A673 (cell line): ENCODE measurements around the gene GMPPA. TPM values are rescaled to one million over a fixed set of nuclear protein-coding genes. Genes with fewer than 3 reads are reported as not detected.

Source experiments
- BruUV-seq: library from RNA; stranded (reverse); fragments of 400-500 nt; replicated peaks from 2 replicates; lab custom pipeline; 2021; lab: Mats Ljungman, UMichigan
- CTCF ChIA-PET: fragments of 300-600 bp; sonication (Branson Sonifier 250); formaldehyde crosslinking; loops from one replicate; lab custom pipeline; 2022; ENCODE audit warnings: antibody characterized with exemption; lab: Charles Lee
- POLR2A ChIA-PET: fragments of 300-600 bp; sonication (Branson Sonifier 250); formaldehyde crosslinking; loops from one replicate; lab custom pipeline; 2022; ENCODE audit warnings: antibody characterized with exemption; ENCODE audit not compliant: low non-redundant PET; lab: Charles Lee
- DNase-seq: peaks from one replicate; pipeline ENCODE4 v3.0.0-alpha.2; 2015; ENCODE audit warnings: low spot score
- H3K27ac ChIP-seq: fragments of 200-600 bp; sonication (generic); 2 replicates; pipeline ENCODE4 v1.5.1; 2016; ENCODE audit warnings: mixed run types, low read depth, mild to moderate bottlenecking, mixed read lengths, antibody characterized with exemption, low read length; ENCODE audit not compliant: poor library complexity, severe bottlenecking
- H3K27me3 ChIP-seq: fragments of 200-600 bp; sonication (generic); replicated peaks from 2 replicates; pipeline ENCODE4 v1.6.1; 2017; ENCODE audit warnings: mixed run types, low read depth, mild to moderate bottlenecking, mixed read lengths, antibody characterized with exemption, low read length; ENCODE audit not compliant: insufficient read depth, poor library complexity
- H3K36me3 ChIP-seq: fragments of 200-600 bp; sonication (generic); 2 replicates; pipeline ENCODE4 v1.6.1; 2016; ENCODE audit warnings: mixed run types, mild to moderate bottlenecking, mixed read lengths, antibody characterized with exemption, low read length; ENCODE audit not compliant: insufficient read depth, poor library complexity, severe bottlenecking
- H3K4me1 ChIP-seq: fragments of 200-600 bp; sonication (generic); 2 replicates; pipeline ENCODE4 v1.6.1; 2017; ENCODE audit warnings: mixed run types, mild to moderate bottlenecking, mixed read lengths, antibody characterized with exemption, low read length; ENCODE audit not compliant: insufficient read depth, poor library complexity, severe bottlenecking
- H3K4me3 ChIP-seq: fragments of 200-600 bp; sonication (generic); 2 replicates; pipeline ENCODE4 v1.5.1; 2016; ENCODE audit warnings: low read depth, mixed run types, mild to moderate bottlenecking, mixed read lengths, low read length; ENCODE audit not compliant: poor library complexity, severe bottlenecking
- H3K9me3 ChIP-seq: fragments of 200-600 bp; sonication (generic); 2 replicates; pipeline ENCODE4 v1.6.1; 2016; ENCODE audit warnings: mixed run types, low read depth, mild to moderate bottlenecking, mixed read lengths, antibody characterized with exemption, low read length; ENCODE audit not compliant: poor library complexity, severe bottlenecking
- EZH2 ChIP-seq: fragments of 200-600 bp; sonication (generic); IDR thresholded peaks from 2 replicates; pipeline ENCODE4 v1.6.1; 2017; ENCODE audit warnings: borderline replicate concordance, low read depth, mild to moderate bottlenecking, mixed read lengths, antibody characterized with exemption, low read length; ENCODE audit not compliant: poor library complexity, severe bottlenecking
- intact Hi-C: fragments of 100-400 bp; cut with micrococcal nuclease; formaldehyde crosslinking; loops from one replicate; pipeline ENCODE4 v1.10.0; 2022; ENCODE audit not compliant: unreplicated experiment
- total RNA-seq: library from RNA; stranded (reverse); gene quantifications from 2 replicates; pipeline ENCODE4 v1.2.3, GENCODE V29; 2021
- TF ChIP-seq, protein P1 (sequence below): fragments of 300-800, 200-600 bp; sonication (generic); conservative IDR thresholded peaks from 2 replicates; pipeline ENCODE4 v1.5.1; 2017; ENCODE audit warnings: low read depth, mild to moderate bottlenecking, antibody characterized with exemption, low read length, moderate library complexity, mixed read lengths

Gene GMPPA
- total RNA-seq, 1 experiment from 2014 or later = 32.1 TPM

GRCh38 chr2:219462349-219462748 lies 36.3 kb upstream of the GMPPA start:
- intact Hi-C loops = no loop called here
- no peak for DNase-seq

GRCh38 chr2:219464286-219465032 lies 34.2 kb upstream of the GMPPA start:
- ChIA-PET POLR2A (no interaction called here), CTCF (interaction anchor here (0.6 to 1.6 kb wide), 3 partner anchors 45 to 831 kb away, joined by 3 to 6 read pairs (median 5); no protein-coding TSS in a partner anchor)
- Histone ChIP-seq H3K9me3 (no peaks in the 10 kb centered on the region), H3K36me3 (no peaks in the 10 kb centered on the region), H3K4me1 (peaks cover 6% of the 10 kb centered on the region), H3K27ac (no peak overlapping the region), H3K27me3 (no peaks in the 10 kb centered on the region), H3K4me3 (no peak overlapping the region)
- intact Hi-C loops = no loop called here
- no TSS peak for BruUV-seq
- DNase-seq = no peak
- TF ChIP-seq EZH2 = no peak
- TF ChIP-seq, protein P1, sequence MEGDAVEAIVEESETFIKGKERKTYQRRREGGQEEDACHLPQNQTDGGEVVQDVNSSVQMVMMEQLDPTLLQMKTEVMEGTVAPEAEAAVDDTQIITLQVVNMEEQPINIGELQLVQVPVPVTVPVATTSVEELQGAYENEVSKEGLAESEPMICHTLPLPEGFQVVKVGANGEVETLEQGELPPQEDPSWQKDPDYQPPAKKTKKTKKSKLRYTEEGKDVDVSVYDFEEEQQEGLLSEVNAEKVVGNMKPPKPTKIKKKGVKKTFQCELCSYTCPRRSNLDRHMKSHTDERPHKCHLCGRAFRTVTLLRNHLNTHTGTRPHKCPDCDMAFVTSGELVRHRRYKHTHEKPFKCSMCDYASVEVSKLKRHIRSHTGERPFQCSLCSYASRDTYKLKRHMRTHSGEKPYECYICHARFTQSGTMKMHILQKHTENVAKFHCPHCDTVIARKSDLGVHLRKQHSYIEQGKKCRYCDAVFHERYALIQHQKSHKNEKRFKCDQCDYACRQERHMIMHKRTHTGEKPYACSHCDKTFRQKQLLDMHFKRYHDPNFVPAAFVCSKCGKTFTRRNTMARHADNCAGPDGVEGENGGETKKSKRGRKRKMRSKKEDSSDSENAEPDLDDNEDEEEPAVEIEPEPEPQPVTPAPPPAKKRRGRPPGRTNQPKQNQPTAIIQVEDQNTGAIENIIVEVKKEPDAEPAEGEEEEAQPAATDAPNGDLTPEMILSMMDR = no peak

More at GRCh38 chr2:219462349-219462748, 36.3 kb upstream of the GMPPA start:
- H3K36me3 ChIP-seq = no peaks in the 10 kb centered on the region
- H3K4me1 ChIP-seq = peaks cover 6% of the 10 kb centered on the region
- no peak overlapping the region for H3K27ac ChIP-seq
- no peaks in the 10 kb centered on the region for H3K27me3 ChIP-seq
- H3K4me3 ChIP-seq = no peak overlapping the region
- H3K9me3 ChIP-seq = no peaks in the 10 kb centered on the region
- TF ChIP-seq EZH2 = no peak
- TF ChIP-seq, protein P1 = no peak
- ChIA-PET POLR2A (no interaction called here), CTCF (interaction anchor here (0.6 kb wide), 1 partner anchor 15 kb away, joined by 6 read pairs; no protein-coding TSS in a partner anchor)
- no TSS peak for BruUV-seq

- DNase-seq = no peak
- Histone ChIP-seq H3K36me3 (no peaks in the 10 kb centered on the region), H3K27ac (no peak overlapping the region), H3K4me1 (peaks cover 1% of the 10 kb centered on the region), H3K4me3 (no peak overlapping the region), H3K27me3 (no peaks in the 10 kb centered on the region), H3K9me3 (no peaks in the 10 kb centered on the region)
- no peak for TF ChIP-seq EZH2
- TF ChIP-seq, protein P1 = no peak
- no TSS peak for BruUV-seq
- ChIA-PET POLR2A (interaction anchor here (0.7 kb wide), 1 partner anchor 16 kb away, joined by 5 read pairs; no protein-coding TSS in a partner anchor), CTCF (interaction anchor here (1.6 kb wide), 1 partner anchor 64 kb away, joined by 5 read pairs; no protein-coding TSS in a partner anchor)
- intact Hi-C loops = no loop called here
Measured at GRCh38 chr2:219465659-219466561, 32.8 kb upstream of the GMPPA start.
